NB4 (cell line): ENCODE results near the gene AP1M2.

Experiments used
- CTCF ChIP-seq: IDR thresholded peaks from one replicate; pipeline ENCODE4 v1.5.1; 2012; ENCODE audit warnings: low read depth, low read length
- MAX ChIP-seq: IDR thresholded peaks from 2 replicates; pipeline ENCODE4 v1.6.1; 2011; ENCODE audit warnings: low read depth, low read length
- POLR2A ChIP-seq: IDR thresholded peaks from 2 replicates; pipeline ENCODE4 v1.6.1; 2011; ENCODE audit warnings: mild to moderate bottlenecking; ENCODE audit not compliant: insufficient read length; ENCODE audit errors: extremely low read depth

- TF ChIP-seq POLR2A (no peak), CTCF (no peak), MAX (no peak)
Observed at GRCh38 chr19:10533646-10534386, 53.3 kb downstream of the AP1M2 start.
